Upper lobe of left lung (tissue), 6 donors: ENCODE measurements around the gene ACOD1. TPM values are rescaled to one million over a fixed set of nuclear protein-coding genes. Genes with fewer than 3 reads are reported as not detected.

Experiments
- ATAC-seq, 2 donors: fragments of 200-7000 bp; cut with Tn5 transposase; one replicate each; pipeline ENCODE4 v1.9.1; 2022; ENCODE audit warnings: mild to moderate bottlenecking in 2 of 2, moderate library complexity in 2 of 2; ENCODE audit not compliant: low FRiP score in 2 of 2
- DNase-seq, 2 donors: peaks; one replicate each; pipeline ENCODE4 v3.0.0-alpha.2; 2019 to 2020
- H3K27ac ChIP-seq, 4 donors: fragments of 200-600 bp; sonication (generic); one replicate each; pipeline ENCODE4 v1.5.1; 2016 to 2019
- H3K27me3 ChIP-seq, 4 donors: fragments of 200-600 bp; sonication (generic); one replicate each; pipeline ENCODE4 v1.5.1; 2017 to 2019
- H3K36me3 ChIP-seq, 4 donors: fragments of 200-600 bp; sonication (generic); one replicate each; pipeline ENCODE4 v1.5.1; 2016 to 2019
- H3K4me1 ChIP-seq, 4 donors: fragments of 200-600 bp; sonication (generic); one replicate each; pipeline ENCODE4 v1.5.1; 2018 to 2019
- H3K4me3 ChIP-seq, 4 donors: fragments of 200-600 bp; sonication (generic); one replicate each; pipeline ENCODE4 v1.5.1; 2017 to 2019; ENCODE audit warnings: mild to moderate bottlenecking in 2 of 4, moderate library complexity in 1 of 4
- H3K9me3 ChIP-seq, 4 donors: fragments of 200-600 bp; sonication (generic); one replicate each; pipeline ENCODE4 v1.5.1; 2018 to 2019
- EP300 ChIP-seq, 4 donors: sonication (generic); formaldehyde crosslinking; IDR thresholded peaks; one replicate each; pipeline ENCODE4 v1.5.1; 2017; ENCODE audit warnings: antibody characterized with exemption in 4 of 4, control low read depth in 2 of 4
- POLR2A ChIP-seq, 4 donors: fragments of 450-650 bp; IDR thresholded peaks; one replicate each; pipeline ENCODE4 v1.5.1; 2016 to 2017; ENCODE audit warnings: antibody characterized with exemption in 4 of 4, mild to moderate bottlenecking in 2 of 4
- POLR2AphosphoS5 ChIP-seq, 2 donors: sonication (generic); formaldehyde crosslinking; IDR thresholded peaks; one replicate each; pipeline ENCODE4 v1.5.1; 2017; ENCODE audit warnings: antibody characterized with exemption in 2 of 2
- WGBS, 2 donors: methylation state at CpG; one replicate each; pipeline ENCODE4 v1.1.5; 2017 to 2018; 5-methylcytosine and 5-hydroxymethylcytosine counted together
- total RNA-seq, 6 donors: library from RNA; depleted of rRNA in 4 of 6; stranded (reverse); fragments of >200 nt in 4 of 6; gene quantifications; one replicate each; pipeline versions ENCODE4 v1.1.0 to v1.2.1, GENCODE V29; 2016 to 2021
- TF ChIP-seq, protein P1 (sequence below), 6 experiments: fragments of 450-650 bp in 4 of 6; fragments of 200-600 bp in 2 of 6; sonication (generic) in 2 of 6; IDR thresholded peaks; one replicate each; pipeline ENCODE4 v1.5.1; 2016 to 2019; ENCODE audit warnings: antibody characterized with exemption in 6 of 6
- donor health status: DM: no; HTN: no; CAD: no; lungs with moderate emphysema.
- donor health status: DM: no; HTN: yes; CAD: no; lungs with severe emphysema.

The ACOD1 gene
- total RNA-seq, 6 donors from 2014 or later: not detected

GRCh38 chr13:76975863-76976262, 27.6 kb downstream of the ACOD1 start:
- ATAC-seq: no peak
- WGBS, 2 donors: 86 to 94% methylated on average over 6 of the region's 6 CpGs
- no peak for DNase-seq
- H3K4me3 ChIP-seq: no peak overlapping the region
- TF ChIP-seq POLR2A (IDR thresholded peaks at IDR 0.05): no peak
- TF ChIP-seq POLR2AphosphoS5 (IDR thresholded peaks at IDR 0.05): no peak
- TF ChIP-seq, protein P1, sequence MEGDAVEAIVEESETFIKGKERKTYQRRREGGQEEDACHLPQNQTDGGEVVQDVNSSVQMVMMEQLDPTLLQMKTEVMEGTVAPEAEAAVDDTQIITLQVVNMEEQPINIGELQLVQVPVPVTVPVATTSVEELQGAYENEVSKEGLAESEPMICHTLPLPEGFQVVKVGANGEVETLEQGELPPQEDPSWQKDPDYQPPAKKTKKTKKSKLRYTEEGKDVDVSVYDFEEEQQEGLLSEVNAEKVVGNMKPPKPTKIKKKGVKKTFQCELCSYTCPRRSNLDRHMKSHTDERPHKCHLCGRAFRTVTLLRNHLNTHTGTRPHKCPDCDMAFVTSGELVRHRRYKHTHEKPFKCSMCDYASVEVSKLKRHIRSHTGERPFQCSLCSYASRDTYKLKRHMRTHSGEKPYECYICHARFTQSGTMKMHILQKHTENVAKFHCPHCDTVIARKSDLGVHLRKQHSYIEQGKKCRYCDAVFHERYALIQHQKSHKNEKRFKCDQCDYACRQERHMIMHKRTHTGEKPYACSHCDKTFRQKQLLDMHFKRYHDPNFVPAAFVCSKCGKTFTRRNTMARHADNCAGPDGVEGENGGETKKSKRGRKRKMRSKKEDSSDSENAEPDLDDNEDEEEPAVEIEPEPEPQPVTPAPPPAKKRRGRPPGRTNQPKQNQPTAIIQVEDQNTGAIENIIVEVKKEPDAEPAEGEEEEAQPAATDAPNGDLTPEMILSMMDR (IDR thresholded peaks at IDR 0.05): no peak
- no peak for TF ChIP-seq EP300 (IDR thresholded peaks at IDR 0.05)
- no peak overlapping the region for H3K27ac ChIP-seq
- no peaks in the 10 kb centered on the region for H3K36me3 ChIP-seq
- H3K27me3 ChIP-seq: no peaks in the 10 kb centered on the region
- H3K9me3 ChIP-seq: no peaks in the 10 kb centered on the region
- H3K4me1 ChIP-seq: peaks cover 5 to 10% (median 7%) of the 10 kb centered on the region in 4 donors

DNA sequence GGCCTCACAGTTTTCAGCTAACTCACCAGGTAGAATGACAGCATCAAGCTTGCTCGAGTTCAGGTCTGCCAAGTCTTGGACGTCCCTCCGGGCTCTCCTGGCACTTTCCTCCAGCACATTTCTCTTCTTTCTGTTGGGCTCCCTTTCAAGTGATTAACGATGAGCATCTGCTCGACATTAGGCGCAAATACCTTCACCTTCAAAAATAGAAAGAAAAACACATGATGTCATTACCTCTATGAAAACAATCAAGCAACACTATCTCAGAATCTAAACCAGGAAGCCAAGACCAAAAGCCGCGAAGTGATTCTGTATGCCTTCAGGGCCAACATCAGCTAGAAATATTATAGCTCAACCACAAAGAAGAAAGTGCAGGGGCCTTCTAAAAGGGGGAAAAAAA, 28.2 kb downstream of the ACOD1 start:
- Histone ChIP-seq H3K4me1 (peaks cover 5 to 10% (median 7%) of the 10 kb centered on the region in 4 donors), H3K36me3 (no peaks in the 10 kb centered on the region), H3K4me3 (no peak overlapping the region), H3K9me3 (no peaks in the 10 kb centered on the region), H3K27me3 (no peaks in the 10 kb centered on the region), H3K27ac (no peak overlapping the region)
- DNase-seq: no peak
- ATAC-seq: no peak
- 43 to 56% methylated on average over 8 of the region's 8 CpGs for WGBS, 2 donors
- no peak for TF ChIP-seq POLR2A (IDR thresholded peaks at IDR 0.05)
- no peak for TF ChIP-seq EP300 (IDR thresholded peaks at IDR 0.05)
- TF ChIP-seq POLR2AphosphoS5 (IDR thresholded peaks at IDR 0.05): no peak
- TF ChIP-seq, protein P1 (IDR thresholded peaks at IDR 0.05): no peak

DNA sequence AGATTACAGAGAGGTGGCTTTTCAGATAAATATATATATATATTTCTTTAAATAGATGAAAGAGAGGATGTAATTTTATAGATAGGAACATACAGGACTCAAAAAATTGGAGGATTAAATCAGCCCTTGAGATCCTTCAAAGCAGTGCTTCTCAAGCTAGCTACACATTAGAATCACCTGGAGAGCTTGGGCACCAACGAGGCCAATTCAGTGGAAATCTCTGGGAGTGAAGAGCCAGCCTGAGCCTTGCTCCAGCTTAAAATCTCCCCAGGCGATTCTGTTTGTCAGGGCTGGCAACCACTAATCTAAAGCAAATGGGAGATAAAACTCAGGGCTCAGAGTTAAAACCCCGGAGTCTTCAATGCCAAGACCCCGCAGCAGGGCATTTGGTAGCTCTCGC, 28.6 kb downstream of the ACOD1 start:
- H3K27ac ChIP-seq: no peak overlapping the region
- no peak for DNase-seq
- WGBS, 2 donors: 90 to 91% methylated on average over 5 of the region's 5 CpGs
- H3K9me3 ChIP-seq: no peaks in the 10 kb centered on the region
- TF ChIP-seq POLR2AphosphoS5 (IDR thresholded peaks at IDR 0.05) (no peak), EP300 (IDR thresholded peaks at IDR 0.05) (no peak), POLR2A (IDR thresholded peaks at IDR 0.05) (no peak)
- TF ChIP-seq, protein P1 (IDR thresholded peaks at IDR 0.05): no peak
- H3K4me3 ChIP-seq: no peak overlapping the region
- no peaks in the 10 kb centered on the region for H3K27me3 ChIP-seq
- no peak for ATAC-seq
- H3K36me3 ChIP-seq: no peaks in the 10 kb centered on the region
- peaks cover 5 to 10% (median 7%) of the 10 kb centered on the region in 4 donors for H3K4me1 ChIP-seq

DNA sequence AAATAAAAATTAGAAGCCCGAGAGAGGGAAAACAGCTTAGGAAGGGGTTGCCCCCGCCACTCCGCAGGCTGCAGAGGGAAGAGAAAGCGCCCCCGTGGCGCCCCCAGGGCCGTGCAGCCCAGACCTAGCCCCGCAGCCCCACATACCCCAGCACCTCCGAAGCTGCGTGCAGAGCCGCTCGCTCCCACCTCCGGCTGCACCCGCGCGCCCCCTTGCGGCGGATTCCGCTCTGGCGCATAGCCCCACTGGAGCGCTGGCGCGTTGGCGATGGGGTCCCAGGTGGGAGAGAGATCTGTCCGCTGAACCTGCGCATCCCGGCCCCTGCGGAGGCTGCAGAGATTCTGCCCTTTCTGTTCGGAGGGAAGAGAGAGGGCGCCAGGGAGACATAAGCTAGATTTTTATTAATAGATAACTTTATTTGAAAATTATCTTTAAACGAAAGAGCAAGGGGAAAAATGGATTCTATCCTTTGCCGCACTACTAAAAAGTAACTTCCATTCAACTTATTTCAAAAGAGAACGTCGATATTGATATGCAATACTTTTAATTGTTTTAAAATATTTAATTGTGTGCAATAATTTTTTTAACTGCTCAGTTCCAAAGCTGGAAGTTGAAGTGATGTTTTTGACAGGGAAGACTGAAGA, 31.9 kb downstream of the ACOD1 start:
- WGBS, 2 donors: 4 to 6% methylated on average over 25 to 34 of the region's 34 CpGs
- H3K27me3 ChIP-seq: no peaks in the 10 kb centered on the region
- H3K36me3 ChIP-seq: no peaks in the 10 kb centered on the region
- peak; percentile 92 to 97 for ATAC-seq
- H3K9me3 ChIP-seq: no peaks in the 10 kb centered on the region
- peak overlapping the region in 3 of 4 donors; percentile 12 to 36 (median 35) for H3K4me3 ChIP-seq
- TF ChIP-seq EP300 (IDR thresholded peaks at IDR 0.05): no peak
- TF ChIP-seq POLR2A (IDR thresholded peaks at IDR 0.05): no peak
- TF ChIP-seq POLR2AphosphoS5 (IDR thresholded peaks at IDR 0.05): no peak
- TF ChIP-seq, protein P1 (IDR thresholded peaks at IDR 0.05): peak; percentile 86 to 97 (median 87)
- H3K27ac ChIP-seq: no peak overlapping the region
- DNase-seq: peak; percentile 82 to 98
- peaks cover 5 to 10% (median 7%) of the 10 kb centered on the region in 4 donors for H3K4me1 ChIP-seq

GRCh38 chr13:76982061-76982460, 33.8 kb downstream of the ACOD1 start:
- 52 to 57% methylated on average over 6 of the region's 6 CpGs for WGBS, 2 donors
- no peak for ATAC-seq
- Histone ChIP-seq H3K9me3 (no peaks in the 10 kb centered on the region), H3K27me3 (no peaks in the 10 kb centered on the region), H3K4me3 (no peak overlapping the region), H3K36me3 (no peaks in the 10 kb centered on the region), H3K27ac (no peak overlapping the region), H3K4me1 (peaks cover 5 to 10% (median 7%) of the 10 kb centered on the region in 4 donors)
- DNase-seq: no peak
- TF ChIP-seq POLR2A (IDR thresholded peaks at IDR 0.05) (no peak), EP300 (IDR thresholded peaks at IDR 0.05) (no peak)
- TF ChIP-seq, protein P1 (IDR thresholded peaks at IDR 0.05): no peak
